K562 (cell line): Measurements from ENCODE around the gene ADAM19. TPM values are rescaled to one million over a fixed set of nuclear protein-coding genes. Genes with fewer than 3 reads are reported as not detected.

Experiments
- ATF1 ChIP-seq, 2 experiments: fragments of 450-650 bp in 1 of 2; IDR thresholded peaks; 2 replicates each; pipeline ENCODE4 v1.6.1; 2016; ENCODE audit warnings: missing compliant biosample characterization in 1 of 2, missing genetic modification characterization in 1 of 2
- CHAMP1 ChIP-seq: fragments of 450-650 bp; IDR thresholded peaks from 2 replicates; pipeline ENCODE4 v1.6.1; 2016; ENCODE audit warnings: mild to moderate bottlenecking
- CHCHD3 ChIP-seq: fragments of 250-450 bp; sonication (Bioruptor Pico); IDR thresholded peaks from 2 replicates; pipeline ENCODE4 v2.1.2; 2022; ENCODE audit warnings: mild to moderate bottlenecking
- DNMT1 ChIP-seq: fragments of 450-650 bp; IDR thresholded peaks from 2 replicates; pipeline ENCODE4 v1.6.1; 2016; ENCODE audit warnings: antibody characterized with exemption, mild to moderate bottlenecking
- FOSL1 ChIP-seq: fragments of 200-800 bp; sonication (Bioruptor generic); conservative IDR thresholded peaks from 2 replicates; pipeline ENCODE4 v1.6.1; 2016; ENCODE audit warnings: missing genetic modification characterization, missing compliant biosample characterization
- FOXP4 ChIP-seq: sonication (generic); formaldehyde crosslinking; IDR thresholded peaks from 2 replicates; pipeline ENCODE4 v1.8.0; 2022; ENCODE audit warnings: mild to moderate bottlenecking, missing genetic modification reagents, borderline replicate concordance
- ILK ChIP-seq: fragments of 450-650 bp; IDR thresholded peaks from 2 replicates; pipeline ENCODE4 v1.6.1; 2016; ENCODE audit warnings: missing genetic modification characterization, low read depth, mild to moderate bottlenecking, missing compliant biosample characterization, moderate library complexity, borderline replicate concordance
- LCOR ChIP-seq: sonication (generic); formaldehyde crosslinking; IDR thresholded peaks from 2 replicates; pipeline ENCODE4 v1.8.0; 2022; ENCODE audit warnings: mild to moderate bottlenecking, missing genetic modification reagents
- NCOA1 ChIP-seq: fragments of 450-650 bp; IDR thresholded peaks from 2 replicates; pipeline ENCODE4 v1.6.1; 2016; ENCODE audit warnings: low read depth
- NCOA2 ChIP-seq, 2 experiments: fragments of 450-650 bp; IDR thresholded peaks; 2 replicates each; pipeline ENCODE4 v1.6.1; 2018; ENCODE audit warnings: mild to moderate bottlenecking in 2 of 2, moderate library complexity in 1 of 2; ENCODE audit not compliant: partially characterized antibody in 2 of 2
- POLR3A ChIP-seq: IDR thresholded peaks from 2 replicates; pipeline ENCODE4 v1.6.1; 2011; ENCODE audit warnings: borderline replicate concordance, mild to moderate bottlenecking, moderate library complexity; ENCODE audit not compliant: insufficient read length, insufficient read depth; ENCODE audit errors: extremely low read depth
- RBM14 ChIP-seq: fragments of 200-400 bp; formaldehyde crosslinking; IDR thresholded peaks from 2 replicates; pipeline ENCODE4 v1.6.1; 2018; ENCODE audit warnings: low read depth, mild to moderate bottlenecking, low read length, moderate library complexity, borderline replicate concordance; ENCODE audit not compliant: insufficient read depth
- RCOR1 ChIP-seq, 2 experiments: IDR thresholded peaks; 2 replicates each; pipeline ENCODE4 v1.6.1; 2012; ENCODE audit warnings: low read depth in 2 of 2, low read length in 2 of 2, borderline replicate concordance in 1 of 2, improper control_type of control experiment in 1 of 2
- SMARCB1 ChIP-seq: IDR thresholded peaks from 2 replicates; pipeline ENCODE4 v1.6.1; 2011; ENCODE audit warnings: improper control_type of control experiment, low read depth; ENCODE audit not compliant: insufficient read length
- TAF15 ChIP-seq: fragments of 200-400 bp; formaldehyde crosslinking; IDR thresholded peaks from 2 replicates; pipeline ENCODE4 v1.6.1; 2017; ENCODE audit warnings: mild to moderate bottlenecking, low read depth, low read length, moderate library complexity
- ZBTB34 ChIP-seq: fragments of 250-450 bp; sonication (Bioruptor Pico); IDR thresholded peaks from 2 replicates; pipeline ENCODE4 v1.8.0; 2021; ENCODE audit warnings: mild to moderate bottlenecking, moderate library complexity
- ZKSCAN8 ChIP-seq: fragments of 200-800 bp; sonication (Bioruptor generic); IDR thresholded peaks from 2 replicates; pipeline ENCODE4 v1.6.1; 2016; ENCODE audit warnings: missing genetic modification characterization, missing compliant biosample characterization
- ZNF274 ChIP-seq: IDR thresholded peaks from 2 replicates; pipeline ENCODE4 v1.6.1; 2011; ENCODE audit warnings: low read depth, mild to moderate bottlenecking, low read length, moderate library complexity, borderline replicate concordance
- ZNF395 ChIP-seq: fragments of 200-800 bp; sonication (Bioruptor generic); IDR thresholded peaks from 2 replicates; pipeline ENCODE4 v1.6.1; 2017; ENCODE audit warnings: missing genetic modification characterization, missing compliant biosample characterization
- ZNF444 ChIP-seq: fragments of 250-450 bp; sonication (Bioruptor Pico); IDR thresholded peaks from 2 replicates; pipeline ENCODE4 v1.4.0; 2020; ENCODE audit warnings: mild to moderate bottlenecking, moderate library complexity
- ZNF561 ChIP-seq: fragments of 450-650 bp; formaldehyde crosslinking; conservative IDR thresholded peaks from 2 replicates; pipeline ENCODE4 v1.4.0; 2020; ENCODE audit warnings: mild to moderate bottlenecking, moderate library complexity
- polyA plus RNA-seq, 8 experiments: library from polyadenylated mRNA; depleted of rRNA in 4 of 8; stranded (reverse) in 5 of 8; unstranded in 3 of 8; fragments of >200 nt; fragmentation: Nextera tagmentation in 2 of 8; fragmentation: Illumina TruSeq in 1 of 8; extraction: Ambion mirVana in 2 of 8; extraction: Trizol in 1 of 8; gene quantifications; 2 replicates each; pipeline versions ENCODE4 v1.2.1 to v1.2.3, GENCODE V29; 2011 to 2014; ENCODE audit warnings: inconsistent platforms in 1 of 8, missing spikeins in 1 of 8
- total RNA-seq, 7 experiments: library from RNA; depleted of rRNA in 6 of 7; stranded (reverse); fragments of >200 nt in 6 of 7; fragmentation: Illumina TruSeq in 2 of 7; extraction: Trizol in 2 of 7; gene quantifications; 2 replicates each; pipeline versions ENCODE4 v1.2.1 to v1.2.3, GENCODE V29; 2011 to 2021; ENCODE audit warnings: low replicate concordance in 1 of 7

The ADAM19 gene
- total and polyA plus RNA-seq, 9 of the 15 experiments (the other 6 are each of a cell fraction or from before 2014, with no cell fraction given): 0.11 to 1.1 (median 0.43) TPM

GRCh38 chr5:157610990-157611389, 35.4 kb upstream of the ADAM19 start (continued):
- 0 out of 2 replicates have a peak, but pooled peaks have one; percentile 33 for TF ChIP-seq ZNF274
- no peak for TF ChIP-seq RBM14
- peak; percentile 65; the same call in 1 of the 2 replicates for TF ChIP-seq NCOA1
- no peak for TF ChIP-seq ZKSCAN8 (CRISPR knock-in tag)
- TF ChIP-seq ZNF561: no peak
- TF ChIP-seq ILK (tag): no peak
- no peak; the same call in 1 of the 2 replicates for TF ChIP-seq LCOR (CRISPR knock-in tag)
- TF ChIP-seq DNMT1: no peak
- TF ChIP-seq ZNF444 (CRISPR knock-in tag): no peak
- peak; percentile 53 for TF ChIP-seq SMARCB1
- TF ChIP-seq FOSL1: no peak; the same call in 1 of the 2 replicates
- peak; percentile 60; the same call in 1 of the 2 replicates for TF ChIP-seq CHAMP1
- no peak for TF ChIP-seq ZBTB34
- no peak for TF ChIP-seq ZNF395 (CRISPR knock-in tag)
- no peak for TF ChIP-seq TAF15
- TF ChIP-seq RCOR1 (IDR thresholded peaks at IDR 0.05; ENCODE audit: borderline replicate concordance in 1 of 2, low read depth in 2 of 2, low read length in 2 of 2): peak; percentile 26 to 92; a peak in 3 of 4 replicates
- TF ChIP-seq NCOA2 (IDR thresholded peaks at IDR 0.05; ENCODE audit: partially characterized antibody in 2 of 2): peak in 1 of 2 experiments; percentile 36
- TF ChIP-seq CHCHD3 (CRISPR knock-in tag): no peak
- no peak for TF ChIP-seq POLR3A
- TF ChIP-seq ATF1 (CRISPR knock-in tag; IDR thresholded peaks at IDR 0.05): no peak
- TF ChIP-seq ATF1 (tag; IDR thresholded peaks at IDR 0.05): 0 out of 2 replicates have a peak, but pooled peaks have one; percentile 22
- no peak for TF ChIP-seq FOXP4 (CRISPR knock-in tag)
